ENCODE results near the gene TMEM132D.

- no peak for TF ChIP-seq CTCF (IDR thresholded peaks at IDR 0.05; ENCODE audit: low read depth, low read length)
- TF ChIP-seq POLR2A (IDR thresholded peaks at IDR 0.05; ENCODE audit: extremely low read depth, insufficient read length): no peak
Measured at GRCh38 chr12:129237881-129238280, 665.9 kb downstream of the TMEM132D start.
